Mucosa of rectum (tissue), 2 donors: ENCODE results near the gene FKBP3.
"Not testable (repeated sequence)": the region's sequence is repeated elsewhere in the genome, so short reads cannot be mapped to it uniquely, and the experiment has no call there.

Experiments
- H3K27ac ChIP-seq, 2 donors: one replicate each; pipeline ENCODE4 v1.7.0; 2013; ENCODE audit warnings: inconsistent platforms in 2 of 2, low read depth in 2 of 2, low read length in 2 of 2
- H3K27me3 ChIP-seq, 2 donors: one replicate each; pipeline ENCODE4 v1.7.0; 2013; ENCODE audit warnings: low read length in 2 of 2; ENCODE audit not compliant: control insufficient read depth in 2 of 2, insufficient read depth in 2 of 2
- H3K36me3 ChIP-seq, 2 donors: one replicate each; pipeline ENCODE4 v1.7.0; 2013; ENCODE audit warnings: low read length in 2 of 2; ENCODE audit not compliant: control insufficient read depth in 2 of 2, insufficient read depth in 2 of 2
- H3K4me1 ChIP-seq, 2 donors: one replicate each; pipeline ENCODE4 v1.7.0; 2013; ENCODE audit warnings: low read length in 2 of 2, mild to moderate bottlenecking in 1 of 2; ENCODE audit not compliant: control insufficient read depth in 2 of 2, insufficient read depth in 2 of 2
- H3K4me3 ChIP-seq, 2 donors: one replicate each; pipeline ENCODE4 v1.7.0; 2013; ENCODE audit warnings: low read length in 2 of 2
- H3K9ac ChIP-seq, 2 donors: one replicate each; pipeline ENCODE4 v1.7.0; 2013; ENCODE audit warnings: low read length in 2 of 2, low read depth in 1 of 2, mild to moderate bottlenecking in 1 of 2
- H3K9me3 ChIP-seq, 2 donors: one replicate each; pipeline ENCODE4 v1.7.0; 2013; ENCODE audit warnings: low read length in 2 of 2; ENCODE audit not compliant: control insufficient read depth in 2 of 2
- donor health status: healthy.
- donor health status: Normal muscosa, but diverticular disease.

Gene FKBP3

GRCh38 chr14:45142083-45142482 lies 7.8 kb upstream of the FKBP3 start:
- not testable (repeated sequence) for H3K4me3 ChIP-seq, H3K9me3 ChIP-seq, H3K4me1 ChIP-seq, H3K9ac ChIP-seq, H3K27ac ChIP-seq, H3K27me3 ChIP-seq, H3K36me3 ChIP-seq

- no peak overlapping the region for H3K27ac ChIP-seq
- H3K9ac ChIP-seq, result no peak overlapping the region
- no peaks in the 10 kb centered on the region for H3K36me3 ChIP-seq
- no peaks in the 10 kb centered on the region for H3K9me3 ChIP-seq
- no peaks in the 10 kb centered on the region for H3K27me3 ChIP-seq
- no peak overlapping the region for H3K4me3 ChIP-seq
- peaks cover 11% of the 10 kb centered on the region in 2 donors for H3K4me1 ChIP-seq
Observed at GRCh38 chr14:45140661-45141187, 6.4 kb upstream of the FKBP3 start.

GRCh38 chr14:45136399-45136798 lies 2.1 kb upstream of the FKBP3 start:
- Histone ChIP-seq H3K27ac (peak overlapping the region in 1 of 2 donors; percentile 26), H3K27me3 (no peaks in the 10 kb centered on the region)

DNA sequence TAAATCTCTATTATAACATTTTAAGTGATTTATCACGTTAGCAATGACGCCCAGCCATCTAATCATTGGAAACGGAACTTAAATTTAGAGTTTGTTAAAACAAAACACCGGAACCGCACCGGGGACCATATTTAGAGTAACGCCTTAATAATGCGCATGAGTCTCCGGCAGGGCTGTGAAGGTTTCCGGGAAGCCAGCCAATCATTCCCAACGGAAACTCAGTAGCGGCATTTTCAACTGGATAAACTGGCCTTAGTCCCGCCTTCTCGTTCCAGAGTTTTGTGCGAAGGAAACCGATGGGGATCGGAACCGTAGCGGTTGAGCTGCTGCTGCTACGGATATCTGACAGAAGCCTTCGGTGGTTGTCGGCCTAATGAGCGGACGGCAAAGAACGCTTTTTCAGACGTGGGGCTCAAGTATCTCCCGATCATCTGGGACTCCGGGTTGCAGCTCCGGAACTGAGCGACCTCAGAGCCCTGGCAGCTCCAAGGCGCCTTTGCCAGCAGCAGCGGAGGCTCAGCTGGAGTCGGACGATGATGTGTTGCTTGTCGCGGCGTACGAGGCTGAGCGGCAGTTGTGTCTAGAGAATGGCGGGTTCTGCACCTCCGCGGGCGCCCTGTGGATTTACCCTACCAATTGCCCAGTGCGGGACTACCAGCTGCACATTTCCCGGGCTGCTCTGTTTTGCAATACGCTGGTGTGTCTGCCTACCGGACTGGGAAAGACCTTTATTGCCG lies 1.5 kb upstream of the FKBP3 start, which contains the start of gene FANCM:
TSS of gene FANCM (plus strand) at position 272 of the 737 bp plus-strand sequence. CDS start at position 374, 102 bp downstream.
- Histone ChIP-seq H3K9ac (peak within 1 kb of the TSS; percentile 72 to 87), H3K4me3 (peak within 1 kb of the TSS; percentile 85 to 97), H3K4me1 (peaks cover 11 to 13% of the 10 kb centered on the region in 2 donors), H3K27ac (peak within 1 kb of the TSS; percentile 86 to 90), H3K27me3 (no peaks in the 10 kb centered on the region), H3K9me3 (no peaks in the 10 kb centered on the region), H3K36me3 (no peaks in the 10 kb centered on the region)

More at GRCh38 chr14:45136399-45136798, 2.1 kb upstream of the FKBP3 start:
- Histone ChIP-seq H3K4me3 (peak overlapping the region; percentile 85 to 97), H3K4me1 (peaks cover 11 to 13% of the 10 kb centered on the region in 2 donors), H3K9me3 (no peaks in the 10 kb centered on the region), H3K36me3 (no peaks in the 10 kb centered on the region), H3K9ac (peak overlapping the region; percentile 72)

DNA sequence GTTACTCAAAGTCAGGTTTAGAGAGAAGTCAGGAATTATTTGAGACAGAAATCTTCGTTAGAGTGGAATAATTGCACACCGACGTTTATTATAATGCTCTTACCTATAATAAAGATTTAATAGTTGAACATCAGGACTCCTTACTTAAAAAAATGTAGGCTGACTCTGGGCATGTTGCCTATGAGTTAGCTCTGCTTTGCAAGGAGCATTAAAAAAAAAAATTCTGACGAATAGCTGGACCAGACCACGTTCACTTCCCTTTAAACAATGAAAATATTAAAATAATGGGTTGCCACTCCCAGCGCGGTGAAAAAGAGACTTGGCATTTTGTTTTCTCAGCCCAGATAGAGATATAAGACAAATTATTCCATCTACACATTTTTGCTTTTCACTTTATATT lies 875 bp upstream of the FKBP3 start:
- Histone ChIP-seq H3K4me3 (peak overlapping the region; percentile 85 to 97), H3K4me1 (peaks cover 11 to 13% of the 10 kb centered on the region in 2 donors), H3K9me3 (no peaks in the 10 kb centered on the region), H3K27ac (peak overlapping the region; percentile 86 to 90), H3K27me3 (no peaks in the 10 kb centered on the region), H3K36me3 (no peaks in the 10 kb centered on the region), H3K9ac (peak overlapping the region; percentile 72 to 87)

DNA sequence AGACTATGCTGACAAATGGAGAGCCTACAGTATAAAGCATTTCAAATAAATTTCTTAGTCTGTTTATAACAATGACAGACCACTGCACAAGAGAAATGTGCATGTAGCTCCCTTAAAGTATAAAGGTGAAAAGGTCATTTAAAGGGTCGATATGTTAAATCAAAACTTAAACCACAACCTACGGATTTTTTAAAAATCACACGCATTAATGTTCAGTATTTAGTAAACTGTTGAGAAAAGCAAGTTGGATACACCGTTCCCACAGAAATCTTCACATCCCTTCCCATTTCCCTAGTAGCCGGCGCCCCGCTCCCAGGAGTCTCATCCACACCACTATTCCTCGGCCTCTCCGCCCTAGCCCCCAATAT lies 614 bp downstream of the FKBP3 start:
- Histone ChIP-seq H3K27me3 (no peaks in the 10 kb centered on the region), H3K4me1 (peaks cover 11 to 13% of the 10 kb centered on the region in 2 donors), H3K9ac (peak overlapping the region; percentile 87), H3K27ac (peak overlapping the region; percentile 65 to 86), H3K9me3 (no peaks in the 10 kb centered on the region), H3K36me3 (peaks cover 6 to 7% of the 10 kb centered on the region in 2 donors), H3K4me3 (peak overlapping the region; percentile 85 to 97)

- H3K9me3 ChIP-seq, result no peaks in the 10 kb centered on the region
- no peaks in the 10 kb centered on the region for H3K27me3 ChIP-seq
- H3K4me1 ChIP-seq, result peaks cover 0 to 2% of the 10 kb centered on the region in 2 donors
- no peak overlapping the region for H3K4me3 ChIP-seq
- no peak overlapping the region for H3K27ac ChIP-seq
- H3K9ac ChIP-seq, result no peak overlapping the region
- peaks cover 9 to 14% of the 10 kb centered on the region in 2 donors for H3K36me3 ChIP-seq
Observed at GRCh38 chr14:45128963-45129629, 5.2 kb downstream of the FKBP3 start.

GRCh38 chr14:45125754-45126153 lies 8.5 kb downstream of the FKBP3 start:
- H3K36me3 ChIP-seq, result peaks cover 23% of the 10 kb centered on the region in 2 donors

DNA sequence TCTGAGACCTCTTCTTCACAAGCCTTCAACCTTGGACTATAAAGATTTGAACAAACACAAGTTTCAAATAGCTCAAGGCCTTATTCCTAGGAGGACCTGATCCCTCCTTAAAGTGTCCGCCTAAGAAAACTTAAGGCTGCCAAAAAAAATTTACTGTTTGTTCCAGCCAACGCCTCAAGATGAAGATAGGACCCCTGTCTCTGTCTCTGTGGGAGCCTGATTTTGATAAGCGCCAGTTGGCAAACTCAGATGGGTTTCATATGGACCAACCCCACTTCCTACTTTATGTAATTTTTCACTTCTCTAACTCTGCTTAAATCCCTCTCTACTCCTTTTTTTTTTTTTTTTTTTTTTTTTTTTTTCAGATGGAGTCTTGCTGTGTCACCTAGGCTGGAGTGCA lies 11.0 kb downstream of the FKBP3 start:
- H3K36me3 ChIP-seq, result peaks cover 24 to 36% of the 10 kb centered on the region in 2 donors
- H3K4me3 ChIP-seq, result no peak overlapping the region
- no peaks in the 10 kb centered on the region for H3K9me3 ChIP-seq
- H3K4me1 ChIP-seq, result no peaks in the 10 kb centered on the region
- no peak overlapping the region for H3K27ac ChIP-seq
- no peak overlapping the region for H3K9ac ChIP-seq
- no peaks in the 10 kb centered on the region for H3K27me3 ChIP-seq

More at GRCh38 chr14:45125754-45126153, 8.5 kb downstream of the FKBP3 start:
- no peaks in the 10 kb centered on the region for H3K4me1 ChIP-seq
- no peak overlapping the region for H3K4me3 ChIP-seq
- no peaks in the 10 kb centered on the region for H3K9me3 ChIP-seq
- no peaks in the 10 kb centered on the region for H3K27me3 ChIP-seq
- H3K9ac ChIP-seq, result no peak overlapping the region
- no peak overlapping the region for H3K27ac ChIP-seq

- Histone ChIP-seq H3K4me3 (no peak overlapping the region), H3K27ac (no peak overlapping the region), H3K27me3 (no peaks in the 10 kb centered on the region), H3K4me1 (no peaks in the 10 kb centered on the region), H3K9me3 (no peaks in the 10 kb centered on the region), H3K36me3 (peaks cover 44 to 46% of the 10 kb centered on the region in 2 donors), H3K9ac (no peak overlapping the region)
Observed at GRCh38 chr14:45120096-45120495, 14.2 kb downstream of the FKBP3 start.
